Skeletal muscle tissue (tissue), 5 donors: ENCODE results near the gene TMEM158. TPM values are rescaled to one million over a fixed set of nuclear protein-coding genes. Genes with fewer than 3 reads are reported as not detected.

ENCODE experiments used
- H3K27ac ChIP-seq: one replicate; pipeline ENCODE4 v1.7.0; 2013; ENCODE audit warnings: mild to moderate bottlenecking, low read depth, low read length, inconsistent platforms
- H3K27me3 ChIP-seq, 3 donors: one replicate each; pipeline ENCODE4 v1.7.0; 2013; ENCODE audit warnings: low read length in 3 of 3; ENCODE audit not compliant: control insufficient read depth in 3 of 3, insufficient read depth in 3 of 3
- H3K36me3 ChIP-seq, 3 donors: one replicate each; pipeline ENCODE4 v1.7.0; 2013; ENCODE audit warnings: low read length in 3 of 3; ENCODE audit not compliant: control insufficient read depth in 3 of 3, insufficient read depth in 3 of 3
- H3K4me1 ChIP-seq, 3 donors: one replicate each; pipeline ENCODE4 v1.7.0; 2013; ENCODE audit warnings: low read length in 3 of 3, mild to moderate bottlenecking in 3 of 3; ENCODE audit not compliant: control insufficient read depth in 3 of 3, insufficient read depth in 3 of 3
- H3K4me3 ChIP-seq, 3 donors: one replicate each; pipeline ENCODE4 v1.7.0; 2013; ENCODE audit warnings: low read length in 3 of 3
- H3K9ac ChIP-seq, 3 donors: one replicate each; pipeline ENCODE4 v1.7.0; 2013; ENCODE audit warnings: low read length in 3 of 3, mild to moderate bottlenecking in 3 of 3, moderate library complexity in 2 of 3, low read depth in 1 of 3
- H3K9me3 ChIP-seq, 3 donors: one replicate each; pipeline ENCODE4 v1.7.0; 2013; ENCODE audit warnings: low read length in 3 of 3; ENCODE audit not compliant: control insufficient read depth in 3 of 3
- small RNA-seq: library from RNA; depleted of rRNA; stranded (forward); fragments of <200 nt; gene quantifications from one replicate; pipeline ENCODE3, GENCODE V24; 2014
- total RNA-seq: library from RNA; depleted of rRNA; stranded (reverse); fragments of >200 nt; gene quantifications from one replicate; pipeline ENCODE4 v1.2.3, GENCODE V29; 2014
- donor health status: Osteomylitis.

TMEM158 gene
- total RNA-seq, 1 donor from 2014 or later: 0.52 TPM

DNA sequence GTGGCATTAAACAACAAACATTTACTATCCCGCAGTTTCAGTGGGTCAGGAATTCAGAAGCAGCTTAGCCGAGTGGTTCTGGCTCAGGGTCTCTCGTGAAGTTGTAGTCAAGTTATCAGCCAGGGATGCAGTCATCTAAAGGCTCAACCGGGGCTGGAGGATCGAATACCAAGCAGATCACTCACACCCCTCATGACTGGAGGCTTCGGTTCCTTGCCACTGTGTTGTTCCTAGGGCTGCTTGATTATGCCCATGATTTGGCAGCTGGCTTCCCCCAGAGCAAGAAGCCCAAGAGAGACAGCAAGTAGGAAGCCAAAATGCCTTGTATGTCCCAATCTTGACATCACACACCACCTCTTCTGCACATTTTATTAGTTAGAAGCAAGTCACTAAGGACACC, 46.0 kb downstream of the TMEM158 start:
- no peak overlapping the region for H3K27ac ChIP-seq
- H3K36me3 ChIP-seq: no peaks in the 10 kb centered on the region
- no peaks in the 10 kb centered on the region for H3K9me3 ChIP-seq
- no peaks in the 10 kb centered on the region for H3K27me3 ChIP-seq
- peaks cover 20 to 38% (median 21%) of the 10 kb centered on the region in 3 donors for H3K4me1 ChIP-seq
- H3K9ac ChIP-seq: no peak overlapping the region
- no peak overlapping the region for H3K4me3 ChIP-seq

DNA sequence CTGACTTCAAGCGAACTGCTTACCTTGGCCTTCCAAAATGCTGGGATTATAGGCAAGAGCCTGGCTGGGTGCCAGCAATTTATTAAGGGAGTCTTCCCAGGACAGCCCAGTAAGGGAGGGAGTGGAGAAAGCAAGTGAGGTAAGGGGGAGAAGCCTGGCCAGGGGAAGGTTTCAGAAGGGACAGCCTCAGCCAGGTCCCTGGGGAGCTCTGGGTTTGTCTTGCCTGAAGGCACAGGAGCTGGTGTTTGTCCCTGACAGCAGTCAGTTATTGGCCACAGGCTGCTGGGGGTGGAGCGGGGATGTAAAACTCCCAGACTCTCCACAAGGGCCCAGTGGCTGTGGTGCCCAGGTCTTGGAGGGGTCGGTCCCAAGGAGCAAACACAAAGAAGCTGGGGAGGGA, 46.9 kb downstream of the TMEM158 start:
- H3K27ac ChIP-seq: peak overlapping the region; percentile 63
- no peak overlapping the region for H3K9ac ChIP-seq
- no peaks in the 10 kb centered on the region for H3K9me3 ChIP-seq

GRCh38 chr3:45178183-45179023, 47.7 kb downstream of the TMEM158 start:
- H3K4me1 ChIP-seq: peaks cover 20 to 33% (median 21%) of the 10 kb centered on the region in 3 donors
- no peaks in the 10 kb centered on the region for H3K27me3 ChIP-seq
- H3K27ac ChIP-seq: peak overlapping the region; percentile 63
- H3K4me3 ChIP-seq: peak overlapping the region in 1 of 3 donors; percentile 13
- H3K36me3 ChIP-seq: no peaks in the 10 kb centered on the region
- H3K9ac ChIP-seq: peak overlapping the region in 2 of 3 donors; percentile 25 to 28
- no peaks in the 10 kb centered on the region for H3K9me3 ChIP-seq

More for the DNA sequence above, 46.9 kb downstream of the TMEM158 start:
- Histone ChIP-seq H3K4me1 (peaks cover 20 to 38% (median 21%) of the 10 kb centered on the region in 3 donors), H3K36me3 (no peaks in the 10 kb centered on the region), H3K27me3 (no peaks in the 10 kb centered on the region), H3K4me3 (no peak overlapping the region)

DNA sequence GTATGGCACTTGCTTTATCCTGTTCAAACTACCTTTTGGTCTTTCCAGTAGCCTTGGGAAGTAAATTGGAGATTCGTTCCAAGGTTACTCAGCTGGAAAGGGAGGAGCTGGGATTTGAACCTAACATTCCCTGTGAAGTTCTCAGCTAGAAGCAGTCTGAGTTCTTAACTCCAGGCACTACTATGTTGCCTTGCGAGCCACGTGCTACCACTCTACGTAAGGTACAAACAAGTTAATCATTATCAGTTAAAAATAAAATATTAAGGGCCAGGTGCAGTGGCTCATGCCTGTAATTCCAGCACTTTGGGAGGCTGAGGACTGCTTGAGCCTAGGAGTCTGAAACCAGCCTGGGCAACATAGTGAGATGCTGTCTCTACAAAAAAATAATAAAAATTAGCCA, 49.2 kb downstream of the TMEM158 start:
- H3K9ac ChIP-seq: no peak overlapping the region
- peaks cover 13 to 25% (median 14%) of the 10 kb centered on the region in 3 donors for H3K4me1 ChIP-seq
- H3K27ac ChIP-seq: no peak overlapping the region
- H3K27me3 ChIP-seq: no peaks in the 10 kb centered on the region
- H3K4me3 ChIP-seq: no peak overlapping the region
- H3K9me3 ChIP-seq: no peaks in the 10 kb centered on the region
- no peaks in the 10 kb centered on the region for H3K36me3 ChIP-seq

Small RNA genes within 50 kb of the gene (small RNA-seq; reads per million reads assigned to genes)
- gene RF00012: not detected

Other genes starting within 250 kb of the TMEM158 start
- 129 TPM for gene CLEC3B, start 200.0 kb downstream of the TMEM158 start, total RNA-seq
- gene CDCP1, start 79.9 kb downstream of the TMEM158 start, total RNA-seq: under 0.01 TPM
- gene LARS2, start 162.3 kb upstream of the TMEM158 start, total RNA-seq: 17.2 TPM